GM12801 (cell line): Measurements from ENCODE around the gene DVL1.

ENCODE experiments used
- CTCF ChIP-seq: IDR thresholded peaks from one replicate; pipeline ENCODE4 v1.5.1; 2011; ENCODE audit warnings: control low read depth; ENCODE audit not compliant: insufficient read length; ENCODE audit errors: extremely low read depth

DVL1 gene

GRCh38 chr1:1307923-1308755 is 41.1 kb downstream of the DVL1 start, which contains the start of the genes ACAP3 and PUSL1:
Gene ACAP3 (minus strand): TSS chr1:1307930. CDS start chr1:1307815, 115 bp downstream.
Gene PUSL1 (plus strand): TSS chr1:1308597. CDS start chr1:1308644, 47 bp downstream.
- no peak for TF ChIP-seq CTCF

GRCh38 chr1:1307261-1307922 is 41.8 kb downstream of the DVL1 start:
- TF ChIP-seq CTCF: no peak

- no peak for TF ChIP-seq CTCF
Observed at GRCh38 chr1:1306661-1307260, 42.5 kb downstream of the DVL1 start.

GRCh38 chr1:1306070-1306660 is 43.1 kb downstream of the DVL1 start:
- TF ChIP-seq CTCF: no peak

- no peak for TF ChIP-seq CTCF
Observed at GRCh38 chr1:1305300-1306069, 43.7 kb downstream of the DVL1 start.

GRCh38 chr1:1304331-1305299 is 44.6 kb downstream of the DVL1 start:
- TF ChIP-seq CTCF: no peak
